HG03135 (cell line): ENCODE measurements around the gene DCD.
"Not testable (repeated sequence)": the region's sequence is repeated elsewhere in the genome, so short reads cannot be mapped to it uniquely, and the experiment has no call there.

ENCODE experiments used
- ATAC-seq: cut with Tn5 transposase; IDR thresholded peaks from one replicate; pipeline ENCODE4 v1.9.1; 2021; ENCODE audit warnings: mild to moderate bottlenecking, moderate library complexity; ENCODE audit not compliant: unreplicated experiment

The DCD gene, protein sequence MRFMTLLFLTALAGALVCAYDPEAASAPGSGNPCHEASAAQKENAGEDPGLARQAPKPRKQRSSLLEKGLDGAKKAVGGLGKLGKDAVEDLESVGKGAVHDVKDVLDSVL

DNA sequence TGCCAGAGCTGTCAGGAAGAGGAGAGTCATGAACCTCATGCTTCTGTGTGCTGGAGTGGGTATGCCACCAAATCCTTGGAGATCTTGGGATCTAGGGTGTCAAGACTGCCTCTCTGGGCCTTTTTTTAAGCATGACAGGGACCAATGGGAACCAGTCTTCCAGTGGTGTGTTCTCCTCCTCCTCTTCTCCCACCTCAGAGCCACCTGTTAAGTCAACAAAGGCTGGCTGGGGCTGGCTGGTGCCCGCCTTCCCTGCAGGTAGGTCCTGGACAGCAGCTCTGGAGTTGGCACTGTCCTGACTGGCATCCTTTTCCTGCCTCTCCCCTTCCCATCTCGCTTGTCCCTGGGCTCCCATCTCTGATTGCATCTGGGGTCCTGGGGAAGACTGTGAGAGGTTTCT, at the start of gene DCD:
Gene DCD (minus strand): TSS at position 101 of the 400 bp plus-strand sequence. CDS start 62 bp downstream, at position 39.
- no peak for ATAC-seq

- ATAC-seq: no peak
Measured at GRCh38 chr12:54697851-54698250, 49.7 kb upstream of the DCD start.

GRCh38 chr12:54692353-54692752, 44.2 kb upstream of the DCD start:
- no peak for ATAC-seq

DNA sequence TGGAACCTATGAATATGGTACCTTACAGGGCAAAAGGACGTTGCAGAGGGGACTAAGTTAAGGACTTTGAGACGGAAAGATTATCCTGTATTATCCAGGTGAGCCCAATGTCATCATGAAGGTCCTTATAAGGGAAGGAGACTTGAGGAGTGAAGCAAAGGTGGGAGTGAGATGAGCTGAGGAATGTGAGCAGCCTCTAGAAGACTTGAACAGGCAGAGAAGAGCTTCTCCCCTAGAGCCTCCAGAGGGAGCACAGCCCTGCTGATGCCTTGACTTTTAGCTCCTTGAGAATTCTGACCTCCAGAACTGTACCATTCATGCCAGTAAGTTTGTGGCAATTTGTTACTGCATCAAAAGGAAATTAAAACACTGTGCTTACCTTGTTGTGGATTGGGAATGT, 41.8 kb upstream of the DCD start:
- ATAC-seq: no peak

DNA sequence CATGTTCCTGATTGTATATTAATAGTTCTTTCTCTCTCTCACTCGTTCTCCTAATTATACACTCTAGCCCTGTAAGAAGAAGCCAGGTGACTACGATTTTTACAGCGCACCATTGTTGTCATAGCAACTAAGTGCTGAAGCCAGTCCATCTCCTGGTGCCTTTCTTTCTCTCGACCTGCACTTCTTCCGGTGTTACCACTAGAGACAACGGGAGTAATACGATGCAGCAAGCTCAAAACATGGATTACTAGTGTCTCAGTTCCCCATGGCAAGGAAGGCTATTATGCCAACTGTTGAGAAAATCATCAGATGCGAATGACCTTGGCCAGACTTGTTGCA, 40.8 kb upstream of the DCD start:
- ATAC-seq: no peak

DNA sequence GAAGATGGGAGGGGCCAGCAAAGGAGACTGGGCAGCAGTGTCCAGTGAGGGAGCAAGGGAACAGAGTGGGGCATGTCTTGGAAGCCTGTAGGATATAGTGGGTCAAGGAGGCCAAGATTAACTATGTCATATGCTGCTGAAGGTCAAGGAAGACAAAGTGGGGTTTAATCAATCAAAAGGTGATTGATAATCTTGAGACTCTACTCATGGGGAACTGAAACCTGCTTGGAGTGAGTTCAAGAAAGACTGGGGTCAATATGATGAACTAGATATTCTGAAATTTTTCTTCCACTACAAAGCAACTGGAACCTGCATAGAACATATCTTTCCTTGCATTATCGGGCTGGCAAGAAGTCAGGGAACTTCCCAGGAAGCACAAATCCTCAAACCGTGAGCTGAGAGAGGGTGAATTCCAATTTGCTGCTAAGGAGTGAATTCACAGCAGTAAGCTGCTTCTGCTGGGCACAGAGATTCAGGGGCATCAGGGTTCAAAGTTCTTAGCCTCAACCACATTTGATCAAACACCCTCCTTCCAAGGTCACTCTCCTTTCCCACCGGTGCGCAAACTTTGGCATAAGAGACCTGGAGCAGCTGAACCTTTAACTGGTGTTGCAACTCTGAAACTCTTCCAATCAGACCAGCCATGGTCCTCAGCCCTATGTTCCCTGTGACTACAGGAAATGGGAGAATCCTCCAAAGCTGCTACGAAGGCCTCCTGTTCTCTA, 40.3 kb upstream of the DCD start:
- ATAC-seq: no peak

GRCh38 chr12:54684636-54685630, 36.8 kb upstream of the DCD start:
- ATAC-seq: no peak

DNA sequence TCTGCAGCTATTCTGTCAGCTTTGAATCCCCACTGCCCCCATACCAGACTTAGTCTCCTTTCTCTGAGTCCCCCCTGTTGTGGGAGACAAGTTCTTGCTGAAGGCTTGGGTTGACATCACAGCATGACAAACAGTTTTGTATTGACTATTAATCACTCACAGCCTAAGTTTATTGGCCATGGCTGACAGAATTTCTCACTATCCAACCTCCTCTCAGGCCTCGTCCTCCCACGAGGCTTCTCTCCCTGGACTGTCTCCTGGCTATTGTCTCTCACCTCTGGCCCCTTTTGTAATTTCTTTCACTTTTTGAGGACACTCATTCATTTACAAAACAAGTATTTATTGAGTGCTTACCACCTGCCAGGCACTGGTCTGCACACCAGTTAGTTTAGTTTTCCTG, 35.2 kb upstream of the DCD start:
- ATAC-seq: no peak

DNA sequence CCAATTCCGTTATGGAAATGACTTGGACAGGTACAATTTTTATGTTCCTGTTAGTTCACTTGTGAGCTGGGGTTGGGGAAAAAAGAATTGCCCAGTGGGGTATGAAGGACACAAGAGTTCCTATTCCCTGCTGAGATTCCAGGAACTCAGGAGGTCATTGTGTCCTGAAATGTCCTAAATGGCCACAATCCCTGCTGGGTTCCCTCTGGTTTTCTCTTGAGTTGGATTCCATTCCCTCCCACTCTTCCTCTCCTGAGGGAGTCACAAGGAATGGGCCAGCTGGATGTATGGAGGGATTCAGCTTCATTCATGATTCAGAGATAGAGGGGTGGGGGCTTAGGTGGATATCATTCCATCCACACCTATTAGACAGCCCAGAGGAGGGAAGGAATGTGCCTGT, 34.5 kb upstream of the DCD start:
- no peak for ATAC-seq

DNA sequence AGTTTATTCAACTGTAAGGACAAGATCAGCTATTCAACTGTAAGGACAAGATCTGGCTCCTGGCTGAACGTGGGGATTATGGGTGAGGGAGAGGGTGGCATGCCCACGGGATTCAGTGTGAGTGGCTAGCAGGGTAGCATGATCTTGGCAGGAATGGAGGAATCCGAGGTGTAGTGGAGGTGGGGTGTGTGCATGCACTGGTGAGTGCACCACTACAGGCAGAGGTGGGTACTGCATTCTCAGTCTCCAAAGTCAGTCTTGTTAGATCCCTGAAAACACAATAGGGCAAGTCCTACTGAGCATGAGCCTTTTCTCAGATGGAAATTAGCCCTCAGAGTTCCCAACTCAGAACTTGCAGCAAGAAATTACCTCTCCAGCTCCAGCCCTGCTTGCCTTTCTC, 32.2 kb upstream of the DCD start:
- peak; percentile 66 for ATAC-seq

GRCh38 chr12:54678131-54678530, 30.0 kb upstream of the DCD start:
- no peak for ATAC-seq

GRCh38 chr12:54667945-54668344, 19.8 kb upstream of the DCD start:
- ATAC-seq: no peak

DNA sequence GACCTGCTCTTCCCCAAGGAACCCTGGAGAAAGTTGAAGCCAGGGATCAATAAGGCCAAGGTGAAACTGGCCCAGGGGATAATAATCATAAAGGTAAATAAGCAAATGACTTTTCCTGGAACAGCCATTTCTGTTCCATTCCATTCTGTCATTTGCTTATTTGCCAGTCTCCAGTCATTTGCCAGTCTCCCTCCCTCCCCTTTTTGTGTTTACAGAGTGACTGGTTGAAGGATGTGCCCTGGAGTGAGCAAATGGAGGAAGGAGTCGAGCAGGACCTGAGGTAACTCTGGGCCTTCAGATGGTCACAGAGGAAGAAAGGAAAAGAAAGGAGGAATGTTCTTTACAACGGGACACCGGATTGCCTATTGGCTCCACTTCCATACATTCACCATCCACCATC, 17.8 kb upstream of the DCD start:
- ATAC-seq: no peak

DNA sequence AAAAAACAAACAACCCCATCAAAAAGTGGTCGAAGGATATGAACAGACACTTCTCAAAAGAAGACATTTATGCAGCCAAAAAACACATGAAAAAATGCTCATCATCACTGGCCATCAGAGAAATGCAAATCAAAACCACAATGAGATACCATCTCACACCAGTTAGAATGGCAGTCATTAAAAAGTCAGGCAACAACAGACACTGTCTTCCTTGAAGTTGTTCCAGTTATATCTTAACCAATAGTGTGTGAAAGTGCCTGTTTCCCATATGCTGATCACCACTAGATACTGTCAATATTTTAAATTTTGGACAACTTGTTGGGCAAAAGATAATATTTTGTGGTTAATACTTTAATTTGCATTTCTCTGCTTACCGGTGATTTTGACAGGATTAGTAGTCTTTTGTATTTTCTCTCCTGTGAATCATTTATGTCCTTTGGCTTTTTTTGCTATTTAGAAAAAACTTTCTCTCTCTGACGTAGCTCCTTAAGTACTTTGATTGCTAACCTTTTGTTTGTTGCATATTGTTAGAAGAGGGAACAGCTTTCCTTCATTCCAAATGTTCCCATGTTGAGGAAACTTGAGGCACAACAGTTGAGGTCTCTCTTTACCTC, 17.0 kb upstream of the DCD start:
- ATAC-seq: not testable (repeated sequence)

DNA sequence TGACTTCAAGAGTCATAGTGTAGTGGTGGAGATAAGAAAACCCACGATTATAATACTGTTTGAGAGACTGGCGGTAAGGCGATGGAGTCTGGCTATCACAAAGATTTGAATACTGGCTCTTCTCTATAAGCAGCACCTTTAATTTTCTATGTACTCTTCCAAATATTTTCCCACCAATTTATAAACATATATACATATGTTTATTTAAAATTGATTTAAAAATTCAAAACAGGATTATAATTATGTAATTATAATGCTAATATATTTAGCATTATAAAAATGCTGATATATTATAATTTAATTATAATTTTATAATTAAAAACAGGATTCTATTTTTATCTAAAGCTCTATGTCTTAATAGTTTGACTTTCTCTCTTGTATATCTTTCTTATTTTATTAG, 15.4 kb upstream of the DCD start:
- no peak for ATAC-seq

- ATAC-seq: no peak
Measured at GRCh38 chr12:54662026-54662425, 13.9 kb upstream of the DCD start.

DNA sequence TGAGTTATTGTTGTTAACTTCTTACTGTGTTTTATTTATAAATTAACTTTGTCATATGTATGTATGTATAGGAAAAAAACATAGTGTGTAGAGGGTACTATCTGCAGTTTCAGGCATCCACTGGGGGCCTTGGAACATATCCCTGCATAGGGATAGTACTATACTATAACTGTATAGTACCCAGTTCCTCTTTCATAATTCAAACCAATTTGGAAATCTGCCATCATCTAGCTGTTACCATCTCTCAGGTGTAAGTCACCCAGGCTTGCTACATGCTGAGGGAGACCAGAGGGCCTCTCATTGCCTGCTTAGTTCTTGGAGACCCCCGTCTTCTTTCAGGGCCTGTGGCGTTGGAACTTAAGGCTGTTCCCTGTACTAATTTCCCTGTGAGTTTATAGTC, 12.9 kb upstream of the DCD start:
- no peak for ATAC-seq

DNA sequence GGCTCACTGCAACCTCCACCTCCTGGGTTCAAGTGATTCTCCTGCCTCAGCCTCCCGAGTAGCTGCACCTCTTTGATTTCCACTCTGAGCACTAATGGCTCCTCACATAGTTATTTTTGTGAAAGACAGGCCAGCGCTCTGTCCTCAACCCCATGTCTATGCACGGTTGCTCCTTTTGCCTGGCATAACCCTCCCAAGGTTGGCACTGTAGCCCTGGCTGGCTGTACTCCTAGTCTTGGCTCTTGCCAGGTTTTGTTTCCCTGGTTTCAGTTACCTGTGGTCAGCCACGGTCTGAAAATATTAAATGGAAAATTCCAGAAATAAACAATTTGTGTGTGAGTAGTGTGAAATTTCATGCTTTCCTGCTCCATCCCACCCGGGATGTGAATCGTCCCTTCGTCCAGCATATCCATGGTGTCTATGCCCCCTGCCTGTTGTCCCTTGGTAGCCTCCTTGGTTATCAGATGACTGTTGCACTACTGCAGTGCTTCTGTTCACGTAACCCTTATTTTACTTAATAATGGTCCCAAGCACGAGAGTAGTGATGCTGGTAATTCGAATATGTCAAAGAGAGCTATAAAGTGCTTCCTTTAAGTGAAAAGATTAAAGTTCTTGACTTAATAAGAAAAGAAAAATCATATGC, 12.3 kb upstream of the DCD start:
- ATAC-seq: no peak

DNA sequence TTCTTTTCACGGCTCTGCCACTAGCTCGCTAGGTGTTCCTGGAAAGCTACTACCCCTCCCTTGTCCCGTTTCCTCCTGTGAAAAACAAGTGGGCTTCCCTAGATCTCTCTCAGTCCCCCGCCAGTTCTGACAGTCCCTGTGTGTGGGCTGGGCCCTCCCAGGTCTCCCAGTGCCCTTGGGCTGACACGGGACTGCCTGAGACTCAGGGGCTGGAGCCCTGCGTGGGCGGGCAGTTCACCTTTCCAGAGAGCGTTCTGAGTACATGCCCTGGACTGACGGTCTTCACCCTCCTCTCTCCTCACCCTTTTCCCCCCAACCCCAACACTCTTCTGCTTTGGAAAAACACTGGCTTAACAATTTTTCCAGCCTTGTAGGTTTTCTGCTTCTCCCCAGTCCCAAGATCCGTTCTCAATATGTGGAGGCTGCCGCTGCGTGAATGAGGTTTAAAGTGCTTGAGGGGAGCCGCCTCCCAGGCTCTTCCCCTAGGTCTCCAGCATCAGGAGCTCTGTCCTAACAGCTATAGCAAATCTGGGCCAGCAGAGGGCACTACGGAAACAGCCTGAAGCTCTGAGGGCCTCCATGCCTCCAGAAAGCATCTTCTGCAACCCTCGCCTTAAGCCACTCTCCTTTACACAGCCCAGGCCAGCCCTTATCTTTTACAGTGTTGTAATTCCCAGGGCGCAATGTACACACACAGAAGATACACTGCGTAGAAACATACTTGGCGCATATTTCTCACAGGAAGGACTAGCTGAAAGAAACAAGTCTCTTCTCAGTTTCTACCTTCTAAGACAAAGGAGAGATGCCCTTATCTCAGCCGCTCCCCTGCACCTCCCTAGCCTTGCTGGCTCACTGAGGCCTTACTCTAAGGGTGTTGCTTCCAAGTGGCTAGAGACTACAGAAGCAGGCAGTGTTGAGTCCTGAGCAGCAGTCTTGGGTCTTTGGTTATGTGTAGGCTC, 10.4 kb upstream of the DCD start:
- ATAC-seq: peak; percentile 65

DNA sequence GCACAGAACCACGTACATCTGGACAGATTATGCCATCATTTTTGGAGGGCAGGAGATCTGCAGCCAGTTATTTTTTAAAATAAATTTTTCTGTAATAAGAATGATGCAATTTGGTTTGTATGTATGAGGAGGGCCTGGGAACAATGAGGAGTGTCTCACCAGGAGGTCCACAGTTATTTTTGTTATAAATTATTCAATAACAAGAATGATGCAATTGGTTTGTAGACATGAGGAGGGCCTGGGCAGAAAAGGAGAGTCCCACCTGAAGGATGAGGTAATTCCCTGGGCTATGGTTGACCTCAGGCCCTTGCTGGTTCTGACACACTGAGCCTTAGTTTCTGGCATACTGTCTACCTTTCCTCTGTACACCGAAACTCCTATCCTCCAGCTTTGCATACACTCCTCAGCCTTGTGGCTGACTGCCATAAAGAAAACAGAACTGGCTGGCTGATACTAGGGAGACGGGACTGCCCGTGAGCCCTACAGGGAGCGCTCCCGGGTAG, 9.0 kb upstream of the DCD start:
- ATAC-seq: no peak
